ENCODE results near the gene CTIF.
"Not testable (repeated sequence)": the region's sequence is repeated elsewhere in the genome, so short reads cannot be mapped to it uniquely, and the experiment has no call there.

CTIF gene

DNA sequence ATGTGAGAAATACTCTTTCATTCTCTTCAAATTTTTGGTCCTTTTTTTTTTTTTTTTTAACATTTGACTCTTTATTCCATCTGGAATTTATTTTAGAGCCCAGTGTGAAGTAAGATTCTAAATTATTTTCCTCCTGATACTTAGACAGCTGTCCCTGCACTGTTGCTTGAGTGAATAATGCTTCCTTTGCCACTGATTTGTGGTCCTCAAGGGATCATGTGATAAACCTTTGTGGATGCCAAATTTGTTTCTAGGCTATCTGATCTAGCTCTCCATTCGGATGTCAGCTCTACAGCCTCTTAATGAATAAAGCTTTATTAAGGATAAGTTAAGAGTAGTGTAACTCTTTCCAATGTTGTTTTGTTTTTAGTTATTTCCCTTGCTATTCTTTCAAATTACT lies 269.6 kb downstream of the CTIF start:
- peak; percentile 65 for FAIRE-seq
- no peak for DNase-seq (ENCODE audit: insufficient read length)
- TF ChIP-seq TAF1 (IDR thresholded peaks at IDR 0.05; ENCODE audit: borderline replicate concordance, low read depth, low read length) (no peak), POLR2AphosphoS5 (IDR thresholded peaks at IDR 0.05; ENCODE audit: low read depth, low read length) (no peak), POLR2A (IDR thresholded peaks at IDR 0.05; ENCODE audit: low read depth, low read length) (no peak)

DNA sequence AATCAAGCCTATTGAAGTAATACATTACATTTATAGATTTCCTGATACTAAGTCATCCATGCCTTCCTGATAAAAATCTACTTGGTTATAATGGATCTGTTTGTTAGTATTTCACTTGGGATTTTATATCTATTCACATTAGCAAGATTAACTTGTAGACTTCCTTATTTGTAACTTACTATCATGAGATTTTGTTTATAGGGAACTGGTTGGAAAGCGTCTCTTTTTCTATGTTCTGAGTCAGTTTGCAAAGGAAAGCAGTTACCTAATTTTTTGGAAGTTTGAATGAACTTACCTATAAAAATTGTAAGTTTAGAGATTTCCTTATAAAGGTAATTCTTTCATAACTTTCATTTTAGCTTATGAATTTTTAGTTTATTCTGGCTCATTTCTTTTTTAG lies 270.5 kb downstream of the CTIF start:
- DNase-seq (ENCODE audit: insufficient read length) = no peak
- TF ChIP-seq POLR2AphosphoS5 (IDR thresholded peaks at IDR 0.05; ENCODE audit: low read depth, low read length) (no peak), TAF1 (IDR thresholded peaks at IDR 0.05; ENCODE audit: borderline replicate concordance, low read depth, low read length) (no peak), POLR2A (IDR thresholded peaks at IDR 0.05; ENCODE audit: low read depth, low read length) (no peak)
- FAIRE-seq = no peak

DNA sequence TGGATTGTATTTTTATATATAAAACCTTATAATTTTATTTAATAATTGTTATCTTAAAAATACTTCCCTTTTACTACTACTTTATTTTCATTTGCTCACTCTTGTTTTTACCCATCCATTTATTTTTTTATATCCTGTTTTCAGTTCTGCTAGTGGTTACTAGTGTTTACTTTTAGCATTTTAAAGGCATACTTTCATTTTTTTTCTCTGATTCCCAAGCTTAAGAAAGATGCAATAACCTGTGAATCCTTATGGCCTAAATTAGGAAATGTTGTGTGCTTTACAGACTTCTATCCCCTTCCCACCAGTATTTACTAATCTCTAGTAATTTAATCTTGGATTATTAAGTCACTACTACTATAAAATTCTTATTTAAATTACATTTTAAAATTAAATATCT lies 272.0 kb downstream of the CTIF start:
- FAIRE-seq (no peak), DNase-seq (ENCODE audit: insufficient read length) (no peak)
- TF ChIP-seq POLR2A (IDR thresholded peaks at IDR 0.05; ENCODE audit: low read depth, low read length) (no peak), POLR2AphosphoS5 (IDR thresholded peaks at IDR 0.05; ENCODE audit: low read depth, low read length) (no peak), TAF1 (IDR thresholded peaks at IDR 0.05; ENCODE audit: borderline replicate concordance, low read depth, low read length) (no peak)

DNA sequence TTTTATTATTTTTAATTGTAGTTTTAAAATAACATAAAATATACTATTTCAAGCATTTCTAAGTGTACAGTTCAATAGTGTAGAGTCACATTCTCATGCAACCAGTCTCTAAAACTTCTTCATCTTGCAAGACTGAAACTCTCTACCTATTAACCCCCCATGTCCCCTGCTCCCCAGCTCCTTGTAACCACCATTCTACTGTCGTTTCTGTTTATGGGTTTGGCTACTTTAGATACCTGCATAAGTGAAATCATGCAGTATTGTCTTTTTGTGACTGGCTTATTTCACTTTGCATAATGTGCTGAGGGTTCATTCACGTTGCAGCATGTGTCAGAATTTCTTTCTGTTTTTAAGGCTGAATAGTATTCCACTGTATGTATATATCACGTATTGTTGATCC lies 272.6 kb downstream of the CTIF start:
- FAIRE-seq (peak; percentile 76), DNase-seq (ENCODE audit: insufficient read length) (no peak)
- TF ChIP-seq TAF1 (IDR thresholded peaks at IDR 0.05; ENCODE audit: borderline replicate concordance, low read depth, low read length) = no peak
- TF ChIP-seq POLR2A (IDR thresholded peaks at IDR 0.05; ENCODE audit: low read depth, low read length) = no peak
- no peak for TF ChIP-seq POLR2AphosphoS5 (IDR thresholded peaks at IDR 0.05; ENCODE audit: low read depth, low read length)

DNA sequence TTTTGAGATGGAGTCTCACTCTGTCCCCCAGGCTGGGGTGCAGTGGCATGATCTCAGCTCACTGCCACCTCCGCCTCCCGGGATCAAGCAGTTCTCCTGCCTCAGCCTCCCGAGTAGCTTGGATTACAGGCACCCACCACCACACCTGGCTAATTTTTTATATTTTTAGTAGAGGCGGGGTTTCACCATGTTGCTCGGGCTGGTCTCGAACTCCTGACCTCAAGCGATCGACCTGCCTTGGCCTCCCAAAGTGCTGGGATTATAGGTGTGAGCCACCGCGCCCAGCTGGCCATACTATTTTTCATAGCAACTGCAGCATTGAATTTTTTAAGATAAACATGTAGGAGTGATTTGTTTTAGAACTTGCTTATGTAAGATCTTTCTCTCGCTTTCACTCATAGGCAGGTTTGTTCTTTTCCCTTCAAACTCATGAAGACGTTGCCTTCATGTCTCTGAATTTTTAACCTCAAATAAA lies 273.2 kb downstream of the CTIF start:
- FAIRE-seq = peak; percentile 85
- DNase-seq (ENCODE audit: insufficient read length) = not testable (repeated sequence)

DNA sequence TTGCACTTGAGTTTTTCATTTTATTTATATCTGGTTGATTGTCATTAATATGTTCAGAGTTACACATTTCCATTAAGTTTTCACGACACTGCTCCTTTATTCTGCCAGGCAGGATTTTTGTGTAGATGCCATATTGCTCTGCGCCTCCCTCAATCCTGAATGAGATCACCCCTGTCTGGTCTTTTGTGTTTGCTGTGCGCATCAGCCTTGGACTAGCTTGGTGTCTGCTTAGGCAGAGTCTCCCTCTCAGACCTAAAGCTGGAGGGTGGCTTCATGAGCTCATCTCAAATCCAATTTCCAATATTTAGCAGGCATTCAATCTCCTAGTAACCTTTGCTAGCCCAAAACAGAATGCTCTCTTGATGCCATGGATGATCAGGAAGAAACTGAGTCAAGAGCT lies 274.5 kb downstream of the CTIF start:
- FAIRE-seq (no peak), DNase-seq (ENCODE audit: insufficient read length) (no peak)
- no peak for TF ChIP-seq POLR2A (IDR thresholded peaks at IDR 0.05; ENCODE audit: low read depth, low read length)
- no peak for TF ChIP-seq POLR2AphosphoS5 (IDR thresholded peaks at IDR 0.05; ENCODE audit: low read depth, low read length)
- no peak for TF ChIP-seq TAF1 (IDR thresholded peaks at IDR 0.05; ENCODE audit: borderline replicate concordance, low read depth, low read length)

GRCh38 chr18:48813833-48814489 lies 275.1 kb downstream of the CTIF start:
- no peak for TF ChIP-seq TAF1 (IDR thresholded peaks at IDR 0.05; ENCODE audit: borderline replicate concordance, low read depth, low read length)
- no peak for TF ChIP-seq POLR2AphosphoS5 (IDR thresholded peaks at IDR 0.05; ENCODE audit: low read depth, low read length)
- no peak for TF ChIP-seq POLR2A (IDR thresholded peaks at IDR 0.05; ENCODE audit: low read depth, low read length)
- DNase-seq (ENCODE audit: insufficient read length) = no peak
- FAIRE-seq = peak; percentile 95

- FAIRE-seq (peak; percentile 46), DNase-seq (ENCODE audit: insufficient read length) (no peak)
- TF ChIP-seq TAF1 (IDR thresholded peaks at IDR 0.05; ENCODE audit: borderline replicate concordance, low read depth, low read length) = no peak
- TF ChIP-seq POLR2AphosphoS5 (IDR thresholded peaks at IDR 0.05; ENCODE audit: low read depth, low read length) = no peak
- no peak for TF ChIP-seq POLR2A (IDR thresholded peaks at IDR 0.05; ENCODE audit: low read depth, low read length)
Observed at GRCh38 chr18:48814490-48815178, 275.8 kb downstream of the CTIF start.

DNA sequence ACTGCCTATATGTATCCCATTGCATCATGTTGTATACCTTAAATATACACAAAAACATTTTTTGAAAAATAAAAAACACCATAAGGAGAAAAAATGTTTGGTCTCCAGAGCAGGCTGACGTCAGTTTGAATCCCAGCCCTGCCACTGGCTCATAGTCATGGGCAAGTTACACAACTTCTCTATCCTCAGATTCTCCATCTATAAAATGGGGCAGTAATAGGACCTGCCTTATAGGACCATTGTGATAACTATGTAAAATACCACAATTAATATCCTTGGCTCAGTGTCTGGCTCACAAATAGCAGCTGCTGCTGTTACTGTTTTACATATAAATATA lies 276.3 kb downstream of the CTIF start:
- TF ChIP-seq TAF1 (IDR thresholded peaks at IDR 0.05; ENCODE audit: borderline replicate concordance, low read depth, low read length) = no peak
- no peak for TF ChIP-seq POLR2AphosphoS5 (IDR thresholded peaks at IDR 0.05; ENCODE audit: low read depth, low read length)
- no peak for TF ChIP-seq POLR2A (IDR thresholded peaks at IDR 0.05; ENCODE audit: low read depth, low read length)
- FAIRE-seq (no peak), DNase-seq (ENCODE audit: insufficient read length) (no peak)

DNA sequence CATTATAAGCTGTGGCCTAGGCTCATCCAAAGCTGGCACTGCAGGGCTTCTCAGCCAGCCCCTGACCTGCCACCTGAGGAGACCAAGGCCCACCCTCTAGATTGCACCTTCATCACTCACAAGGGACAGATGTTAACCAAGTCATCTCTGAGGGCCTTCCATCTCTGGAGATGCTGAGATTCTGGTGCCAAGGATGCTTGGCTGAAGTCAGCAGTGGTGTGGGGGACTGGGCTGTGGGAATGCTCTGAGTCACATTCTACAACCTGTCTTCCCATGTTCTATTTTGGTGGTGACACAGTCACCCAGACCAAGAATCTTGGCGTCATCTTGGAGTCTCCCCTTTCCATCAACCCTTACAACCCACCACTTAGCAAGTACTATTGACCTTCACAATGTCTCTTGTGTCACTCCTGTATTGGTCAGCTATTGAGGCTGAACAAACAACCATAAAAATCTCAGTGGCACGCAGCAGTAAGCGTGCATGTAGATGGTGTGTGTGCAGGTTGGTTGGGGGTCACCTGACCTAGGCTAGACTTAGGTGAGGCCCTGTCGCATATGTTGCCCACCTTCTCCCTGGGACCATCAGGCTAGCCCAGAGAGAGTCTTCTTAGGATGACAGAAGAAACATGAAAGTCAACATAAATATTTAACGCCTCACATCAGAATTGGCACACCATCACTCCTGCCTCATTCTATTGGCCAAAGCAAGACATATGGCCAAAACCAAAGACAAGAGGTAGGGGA lies 276.9 kb downstream of the CTIF start:
- TF ChIP-seq POLR2AphosphoS5 (IDR thresholded peaks at IDR 0.05; ENCODE audit: low read depth, low read length) (no peak), TAF1 (IDR thresholded peaks at IDR 0.05; ENCODE audit: borderline replicate concordance, low read depth, low read length) (no peak), POLR2A (IDR thresholded peaks at IDR 0.05; ENCODE audit: low read depth, low read length) (no peak)
- DNase-seq (ENCODE audit: insufficient read length) (no peak), FAIRE-seq (peak; percentile 72)

DNA sequence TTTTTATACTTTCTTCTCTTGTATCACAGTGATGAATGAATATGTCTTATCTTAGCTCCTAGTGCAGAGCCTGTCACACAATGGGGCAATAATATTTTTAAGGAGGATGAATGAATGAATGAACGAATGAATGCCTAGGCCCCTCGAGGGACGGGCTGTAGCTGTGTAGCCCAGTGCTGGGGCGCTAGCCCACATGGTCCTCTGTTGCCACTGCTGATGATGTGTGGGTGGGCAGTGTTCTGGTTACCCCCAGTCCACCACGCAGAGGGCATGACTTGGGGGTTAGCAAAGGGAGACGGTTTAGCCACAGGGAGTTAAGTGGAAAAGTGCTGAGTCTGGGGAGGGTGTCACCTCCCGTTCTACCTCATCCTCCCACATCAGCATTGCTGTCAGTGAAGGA lies 277.7 kb downstream of the CTIF start:
- TF ChIP-seq POLR2AphosphoS5 (IDR thresholded peaks at IDR 0.05; ENCODE audit: low read depth, low read length) (no peak), TAF1 (IDR thresholded peaks at IDR 0.05; ENCODE audit: borderline replicate concordance, low read depth, low read length) (no peak), POLR2A (IDR thresholded peaks at IDR 0.05; ENCODE audit: low read depth, low read length) (no peak)
- DNase-seq (ENCODE audit: insufficient read length) (no peak), FAIRE-seq (no peak)

GRCh38 chr18:48817021-48817461 lies 278.2 kb downstream of the CTIF start:
- FAIRE-seq (no peak), DNase-seq (ENCODE audit: insufficient read length) (no peak)
- TF ChIP-seq POLR2AphosphoS5 (IDR thresholded peaks at IDR 0.05; ENCODE audit: low read depth, low read length) = no peak
- no peak for TF ChIP-seq POLR2A (IDR thresholded peaks at IDR 0.05; ENCODE audit: low read depth, low read length)
- no peak for TF ChIP-seq TAF1 (IDR thresholded peaks at IDR 0.05; ENCODE audit: borderline replicate concordance, low read depth, low read length)
